SK-N-SH (cell line): ENCODE results near the gene SETD9.

Experiments
- CTCF ChIP-seq: fragments of 200-600 bp; sonication (generic); IDR thresholded peaks from 2 replicates; pipeline ENCODE4 v1.6.1; 2017; ENCODE audit warnings: antibody characterized with exemption, mild to moderate bottlenecking, moderate library complexity
- ELF1 ChIP-seq: IDR thresholded peaks from 2 replicates; pipeline ENCODE4 v1.4.0; 2012
- EP300 ChIP-seq, 2 experiments: IDR thresholded peaks; 2 replicates each; pipeline versions ENCODE4 v1.4.0 to v1.6.1; 2012; ENCODE audit warnings: borderline replicate concordance in 1 of 2, low read depth in 1 of 2, low read length in 1 of 2
- FOXM1 ChIP-seq: IDR thresholded peaks from 2 replicates; pipeline ENCODE4 v1.4.0; 2012; ENCODE audit warnings: low read depth, mild to moderate bottlenecking
- GABPA ChIP-seq: IDR thresholded peaks from 2 replicates; pipeline ENCODE4 v1.4.0; 2012; ENCODE audit warnings: low read depth, mild to moderate bottlenecking
- GATA2 ChIP-seq: sonication (generic); formaldehyde crosslinking; IDR thresholded peaks from 2 replicates; pipeline ENCODE4 v1.5.0; 2020; ENCODE audit warnings: mild to moderate bottlenecking, missing genetic modification reagents
- MEF2A ChIP-seq: IDR thresholded peaks from 2 replicates; pipeline ENCODE4 v1.4.0; 2012; ENCODE audit warnings: low read depth, borderline replicate concordance
- NRF1 ChIP-seq: IDR thresholded peaks from 2 replicates; pipeline ENCODE4 v1.6.1; 2012; ENCODE audit warnings: low read depth, mild to moderate bottlenecking, low read length
- PBX3 ChIP-seq: IDR thresholded peaks from 2 replicates; pipeline ENCODE4; 2012
- POLR2AphosphoS5 ChIP-seq: IDR thresholded peaks from 2 replicates; pipeline ENCODE4 v1.6.1; 2012; ENCODE audit warnings: low read depth, low read length
- RAD21 ChIP-seq: IDR thresholded peaks from 2 replicates; pipeline ENCODE4 v1.6.1; 2012; ENCODE audit warnings: mild to moderate bottlenecking, low read length
- RFX5 ChIP-seq: IDR thresholded peaks from 2 replicates; pipeline ENCODE4 v1.6.1; 2012; ENCODE audit warnings: mild to moderate bottlenecking, improper control_type of control experiment, low read length

GRCh38 chr5:56922922-56923321 is 13.5 kb downstream of the SETD9 start:
- no peak for TF ChIP-seq CTCF
- TF ChIP-seq POLR2AphosphoS5 = no peak
- no peak for TF ChIP-seq MEF2A
- TF ChIP-seq EP300 (IDR thresholded peaks at IDR 0.05; ENCODE audit: borderline replicate concordance in 1 of 2, low read depth in 1 of 2, low read length in 1 of 2) = no peak
- TF ChIP-seq GABPA = no peak
- TF ChIP-seq NRF1 = no peak
- TF ChIP-seq ELF1 = no peak
- no peak for TF ChIP-seq RFX5
- no peak for TF ChIP-seq FOXM1
- TF ChIP-seq GATA2 (CRISPR knock-in tag) = no peak
- TF ChIP-seq RAD21 = no peak
- no peak for TF ChIP-seq PBX3
